Endodermal cell (in vitro differentiated cells): ENCODE results near the gene CREB3L2. TPM values are rescaled to one million over a fixed set of nuclear protein-coding genes. Genes with fewer than 3 reads are reported as not detected.

Source experiments
- DNase-seq: peaks from one replicate; pipeline ENCODE4 v3.0.0-alpha.2; 2017
- H3K27ac ChIP-seq: 2 replicates; pipeline ENCODE4 v1.5.1; 2013; ENCODE audit warnings: mild to moderate bottlenecking, low read depth, low read length, moderate library complexity
- H3K27me3 ChIP-seq: 2 replicates; pipeline ENCODE4 v1.6.1; 2013; ENCODE audit warnings: mild to moderate bottlenecking, low read length, moderate library complexity; ENCODE audit not compliant: insufficient read depth, control insufficient read depth, poor library complexity, severe bottlenecking
- H3K36me3 ChIP-seq: 2 replicates; pipeline ENCODE4 v1.7.0; 2013; ENCODE audit warnings: mild to moderate bottlenecking, low read length, moderate library complexity; ENCODE audit not compliant: control insufficient read depth, insufficient read depth
- H3K4me1 ChIP-seq: one replicate; pipeline ENCODE4 v1.7.0; 2013; ENCODE audit warnings: low read length; ENCODE audit not compliant: control insufficient read depth, insufficient read depth
- H3K4me3 ChIP-seq: 2 replicates; pipeline ENCODE4 v1.5.1; 2013; ENCODE audit warnings: mild to moderate bottlenecking, low read length, moderate library complexity
- H3K9ac ChIP-seq: 2 replicates; pipeline ENCODE4 v1.6.1; 2013; ENCODE audit warnings: mild to moderate bottlenecking, low read length, moderate library complexity; ENCODE audit not compliant: poor library complexity, severe bottlenecking; ENCODE audit errors: extremely low read depth
- H3K9me3 ChIP-seq: 2 replicates; pipeline ENCODE4 v1.6.1; 2013; ENCODE audit warnings: mild to moderate bottlenecking, low read length, moderate library complexity; ENCODE audit not compliant: control insufficient read depth
- H3K27ac Mint-ChIP-seq: 2 replicates; pipeline ENCODE4 v1.8.0; 2020; ENCODE audit warnings: mixed read lengths
- H3K27me3 Mint-ChIP-seq: 2 replicates; pipeline ENCODE4 v1.8.0; 2021; ENCODE audit warnings: mild to moderate bottlenecking, mixed read lengths; ENCODE audit not compliant: insufficient read depth
- H3K36me3 Mint-ChIP-seq: 2 replicates; pipeline ENCODE4 v1.8.0; 2020; ENCODE audit warnings: low read depth, mixed read lengths
- H3K4me1 Mint-ChIP-seq: 2 replicates; pipeline ENCODE4 v1.8.0; 2020; ENCODE audit warnings: mixed read lengths
- H3K4me3 Mint-ChIP-seq: 2 replicates; pipeline ENCODE4 v1.8.0; 2020; ENCODE audit warnings: mild to moderate bottlenecking, moderate library complexity, mixed read lengths
- H3K9me3 Mint-ChIP-seq: 2 replicates; pipeline ENCODE4 v1.8.0; 2020; ENCODE audit warnings: mild to moderate bottlenecking, mixed read lengths
- CTCF ChIP-seq: fragments of 200-600 bp; sonication (generic); conservative IDR thresholded peaks from 2 replicates; pipeline ENCODE4 v1.5.0; 2021; ENCODE audit warnings: antibody characterized with exemption, mild to moderate bottlenecking
- WGBS, 2 experiments: methylation state at CpG; one replicate each; pipeline versions ENCODE4 v1.1.5 to v1.1.7; 2013; ENCODE audit warnings: missing lambda C conversion rate in 2 of 2, mixed read lengths in 1 of 2; ENCODE audit not compliant: insufficient coverage in 1 of 2, insufficient read length in 1 of 2; 5-methylcytosine and 5-hydroxymethylcytosine counted together
- total RNA-seq, 2 donors: library from RNA; stranded (reverse); fragmentation: NEBNext Ultra II Directional in 1 of 2; extraction: Animal tissue kit (Norgen Biotek cat#: 25700) in 1 of 2; gene quantifications; 2 replicates in 1 of 2; 3 replicates in 1 of 2; pipeline ENCODE4 v1.2.1, GENCODE V29; 2021

The CREB3L2 gene
- total RNA-seq, 2 donors from 2014 or later = 48.2 to 80.2 TPM

DNA sequence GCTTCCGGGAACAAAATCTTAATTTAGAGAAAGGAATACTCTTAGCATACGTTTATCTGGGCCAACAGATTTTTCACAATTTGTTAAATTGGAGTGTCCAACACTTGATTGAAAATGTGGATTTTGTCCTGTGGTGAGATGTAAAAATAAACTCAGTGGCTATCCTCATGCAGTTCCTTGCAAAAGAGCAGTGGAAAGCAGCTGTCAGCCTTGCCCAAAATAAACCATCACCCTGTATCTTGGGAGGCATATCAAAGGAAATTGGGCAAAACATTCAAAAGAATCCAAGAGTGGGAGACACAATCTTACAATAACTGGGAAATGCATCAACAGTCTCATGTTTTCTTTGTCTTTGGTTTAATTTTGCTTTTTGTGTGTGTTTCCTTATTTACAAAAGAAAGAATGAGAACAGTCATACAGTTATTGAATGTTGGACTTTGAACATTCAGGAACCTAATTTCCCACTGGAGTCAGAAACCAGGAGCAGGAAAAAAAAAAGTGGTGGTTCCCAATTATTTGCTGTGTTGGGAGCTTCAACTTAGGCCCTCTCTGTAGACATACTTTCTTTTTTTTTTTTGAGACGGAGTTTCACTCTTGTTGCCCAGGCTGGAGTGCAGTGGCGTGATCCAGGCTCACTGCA, 110.8 kb downstream of the CREB3L2 start:
- H3K9me3 ChIP-seq = peaks cover 9% of the 10 kb centered on the region
- no peak for DNase-seq
- H3K27ac Mint-ChIP-seq = no peak overlapping the region
- no peak overlapping the region for H3K27ac ChIP-seq
- no peak for TF ChIP-seq CTCF
- no peak overlapping the region for H3K4me3 ChIP-seq
- 95 to 100% methylated on average over 2 to 4 of the region's 4 CpGs for WGBS, 2 experiments
- peaks cover 60% of the 10 kb centered on the region for H3K36me3 Mint-ChIP-seq
- no peaks in the 10 kb centered on the region for H3K9me3 Mint-ChIP-seq
- H3K4me3 Mint-ChIP-seq = no peak overlapping the region
- H3K27me3 Mint-ChIP-seq = no peaks in the 10 kb centered on the region
- H3K9ac ChIP-seq = no peak overlapping the region
- peaks cover 8% of the 10 kb centered on the region for H3K4me1 Mint-ChIP-seq
- peaks cover 85% of the 10 kb centered on the region for H3K36me3 ChIP-seq
- H3K4me1 ChIP-seq = no peaks in the 10 kb centered on the region
- no peaks in the 10 kb centered on the region for H3K27me3 ChIP-seq

- H3K27me3 ChIP-seq = no peaks in the 10 kb centered on the region
- H3K9me3 ChIP-seq = peaks cover 9% of the 10 kb centered on the region
- H3K27ac ChIP-seq = no peak overlapping the region
- no peak overlapping the region for H3K4me3 Mint-ChIP-seq
- peaks cover 83% of the 10 kb centered on the region for H3K36me3 ChIP-seq
- no peak for TF ChIP-seq CTCF
- H3K4me1 Mint-ChIP-seq = peaks cover 8% of the 10 kb centered on the region
- no peak overlapping the region for H3K9ac ChIP-seq
- H3K27ac Mint-ChIP-seq = no peak overlapping the region
- H3K36me3 Mint-ChIP-seq = peaks cover 57% of the 10 kb centered on the region
- H3K9me3 Mint-ChIP-seq = no peaks in the 10 kb centered on the region
- H3K4me3 ChIP-seq = no peak overlapping the region
- H3K4me1 ChIP-seq = no peaks in the 10 kb centered on the region
- no peaks in the 10 kb centered on the region for H3K27me3 Mint-ChIP-seq
- DNase-seq = no peak
- WGBS, 2 experiments = 79 to 88% methylated on average over 2 to 3 of the region's 3 CpGs
These were observed 111.4 kb downstream of the CREB3L2 start for GRCh38 chr7:137890449-137890921.

DNA sequence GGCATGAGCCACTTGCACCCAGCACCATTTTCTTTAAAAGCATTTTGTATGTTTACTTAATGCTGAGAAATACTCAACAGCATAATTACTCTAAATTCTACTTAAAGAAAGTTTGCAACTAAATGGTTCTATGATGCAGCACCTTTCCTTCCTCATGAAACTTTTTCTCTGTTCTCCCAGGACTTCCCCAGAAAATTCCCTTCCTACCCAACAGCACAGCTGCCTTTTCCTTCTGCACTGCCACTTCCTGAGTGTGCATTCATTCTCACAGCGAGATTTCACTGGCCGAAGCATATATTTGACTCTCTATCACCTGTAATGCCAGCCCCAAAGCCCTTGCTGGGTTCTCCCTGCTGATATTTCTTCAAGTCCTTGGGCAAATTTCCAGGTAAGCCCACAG, 113.6 kb downstream of the CREB3L2 start:
- H3K27ac Mint-ChIP-seq = no peak overlapping the region
- Histone ChIP-seq H3K9me3 (no peaks in the 10 kb centered on the region), H3K36me3 (peaks cover 81% of the 10 kb centered on the region), H3K4me3 (no peak overlapping the region), H3K27me3 (no peaks in the 10 kb centered on the region), H3K4me1 (no peaks in the 10 kb centered on the region), H3K9ac (no peak overlapping the region), H3K27ac (no peak overlapping the region)
- 93 to 100% methylated on average over 2 of the region's 2 CpGs for WGBS, 2 experiments
- H3K9me3 Mint-ChIP-seq = no peaks in the 10 kb centered on the region
- peaks cover 6% of the 10 kb centered on the region for H3K4me1 Mint-ChIP-seq
- no peak for TF ChIP-seq CTCF
- H3K36me3 Mint-ChIP-seq = peaks cover 57% of the 10 kb centered on the region
- no peaks in the 10 kb centered on the region for H3K27me3 Mint-ChIP-seq
- no peak for DNase-seq
- H3K4me3 Mint-ChIP-seq = no peak overlapping the region
